Measurements from ENCODE around the gene MICAL3. TPM values are rescaled to one million over a fixed set of nuclear protein-coding genes. Genes with fewer than 3 reads are reported as not detected.
A peak's percentile ranks its signal among the peaks of the same experiment; 100 is the strongest.

Gene MICAL3
- total and polyA plus RNA-seq, 7 donors = 9.6 to 94.2 (median 35.0) TPM

DNA sequence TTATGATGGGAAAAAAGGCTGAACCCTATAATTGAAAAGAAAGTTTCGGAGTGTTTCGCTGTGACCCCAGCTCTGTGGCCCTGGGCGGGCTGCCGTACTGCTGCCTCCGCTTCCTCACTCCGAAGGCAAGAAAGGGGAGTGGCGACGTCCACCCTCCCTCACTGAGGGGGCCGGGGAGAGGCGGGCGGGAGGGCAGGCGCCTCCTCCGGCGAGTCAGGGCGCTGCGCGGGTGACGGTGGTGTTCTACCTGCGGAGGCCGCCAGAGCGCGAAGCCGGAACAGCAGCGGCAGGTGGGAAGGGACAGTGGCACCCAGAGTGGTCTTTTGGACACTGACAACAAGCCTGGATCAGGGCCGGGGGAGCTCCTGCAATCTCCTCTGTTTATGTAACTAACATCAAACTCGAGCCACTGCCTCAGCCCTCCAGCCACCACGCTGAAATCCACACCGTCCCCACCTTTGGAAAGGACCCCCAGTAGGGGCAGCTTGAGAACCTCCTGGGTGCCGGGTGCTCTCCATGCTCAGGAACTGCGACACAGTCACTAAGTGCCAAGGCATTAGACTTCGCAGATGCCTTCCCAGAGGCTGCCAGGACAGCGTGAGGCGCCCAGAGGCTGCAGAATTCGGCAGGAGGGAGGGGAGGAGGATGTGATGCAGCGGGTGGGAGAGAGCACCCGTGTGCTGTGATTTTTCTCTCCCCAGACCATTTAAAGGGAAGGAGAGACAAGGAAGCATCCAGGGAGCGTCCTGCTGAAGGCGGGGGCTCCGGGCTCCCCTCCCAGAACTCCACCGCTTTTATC, 275.6 kb downstream of the MICAL3 start:
- Histone ChIP-seq H3K4me3 (peak overlapping the region in 2 of 4 donors; percentile 24 to 25), H3K27ac (no peak overlapping the region), H3K9me3 (no peaks in the 10 kb centered on the region), H3K4me1 (no peaks in the 10 kb centered on the region), H3K27me3 (no peaks in the 10 kb centered on the region), H3K36me3 (no peaks in the 10 kb centered on the region)
- WGBS, 2 donors = 88 to 94% methylated on average over 40 of the region's 40 CpGs
- DNase-seq = no peak
- intact Hi-C loops (cut with DNase I) = loop anchor here (10.0 kb wide), 1 partner anchor 326 kb away; the partner anchor contains the start of gene PEX26
- no peak for TF ChIP-seq EP300 (IDR thresholded peaks at IDR 0.05)

DNA sequence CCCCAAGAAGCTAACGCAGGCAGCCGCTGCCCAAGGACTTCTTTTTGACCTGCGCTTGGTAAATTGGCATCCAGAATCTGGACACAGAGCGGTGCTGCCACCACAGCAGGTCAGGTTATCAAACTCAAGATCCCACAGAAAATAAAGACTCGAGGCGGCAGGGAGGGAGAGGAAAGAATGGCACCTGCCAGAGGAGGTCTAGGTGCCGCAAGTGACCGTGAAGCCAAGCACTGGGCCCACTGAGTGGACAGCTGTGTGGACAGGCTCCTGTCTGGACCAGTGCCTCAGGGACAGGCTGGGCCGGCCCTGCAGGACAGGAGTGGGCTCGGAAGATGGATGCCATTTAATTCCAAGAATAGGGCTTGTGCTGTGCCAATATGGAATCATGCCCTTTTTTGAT, 277.4 kb downstream of the MICAL3 start:
- H3K36me3 ChIP-seq = no peaks in the 10 kb centered on the region
- H3K4me1 ChIP-seq = peaks cover 0 to 6% (median 4%) of the 10 kb centered on the region in 4 donors
- H3K27ac ChIP-seq = no peak overlapping the region
- no peaks in the 10 kb centered on the region for H3K27me3 ChIP-seq
- TF ChIP-seq EP300 (IDR thresholded peaks at IDR 0.05) (no peak), POLR2AphosphoS5 (IDR thresholded peaks at IDR 0.05) (no peak), POLR2A (IDR thresholded peaks at IDR 0.05) (no peak)
- TF ChIP-seq, protein P1, sequence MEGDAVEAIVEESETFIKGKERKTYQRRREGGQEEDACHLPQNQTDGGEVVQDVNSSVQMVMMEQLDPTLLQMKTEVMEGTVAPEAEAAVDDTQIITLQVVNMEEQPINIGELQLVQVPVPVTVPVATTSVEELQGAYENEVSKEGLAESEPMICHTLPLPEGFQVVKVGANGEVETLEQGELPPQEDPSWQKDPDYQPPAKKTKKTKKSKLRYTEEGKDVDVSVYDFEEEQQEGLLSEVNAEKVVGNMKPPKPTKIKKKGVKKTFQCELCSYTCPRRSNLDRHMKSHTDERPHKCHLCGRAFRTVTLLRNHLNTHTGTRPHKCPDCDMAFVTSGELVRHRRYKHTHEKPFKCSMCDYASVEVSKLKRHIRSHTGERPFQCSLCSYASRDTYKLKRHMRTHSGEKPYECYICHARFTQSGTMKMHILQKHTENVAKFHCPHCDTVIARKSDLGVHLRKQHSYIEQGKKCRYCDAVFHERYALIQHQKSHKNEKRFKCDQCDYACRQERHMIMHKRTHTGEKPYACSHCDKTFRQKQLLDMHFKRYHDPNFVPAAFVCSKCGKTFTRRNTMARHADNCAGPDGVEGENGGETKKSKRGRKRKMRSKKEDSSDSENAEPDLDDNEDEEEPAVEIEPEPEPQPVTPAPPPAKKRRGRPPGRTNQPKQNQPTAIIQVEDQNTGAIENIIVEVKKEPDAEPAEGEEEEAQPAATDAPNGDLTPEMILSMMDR (IDR thresholded peaks at IDR 0.05) = no peak
- intact Hi-C loops (cut with DNase I) = loop anchor here (10.0 kb wide), 1 partner anchor 328 kb away; the partner anchor contains the start of gene PEX26
- H3K9me3 ChIP-seq = no peaks in the 10 kb centered on the region
- WGBS, 2 donors = 95 to 96% methylated on average over 10 of the region's 10 CpGs
- DNase-seq = no peak
- H3K4me3 ChIP-seq = no peak overlapping the region

DNA sequence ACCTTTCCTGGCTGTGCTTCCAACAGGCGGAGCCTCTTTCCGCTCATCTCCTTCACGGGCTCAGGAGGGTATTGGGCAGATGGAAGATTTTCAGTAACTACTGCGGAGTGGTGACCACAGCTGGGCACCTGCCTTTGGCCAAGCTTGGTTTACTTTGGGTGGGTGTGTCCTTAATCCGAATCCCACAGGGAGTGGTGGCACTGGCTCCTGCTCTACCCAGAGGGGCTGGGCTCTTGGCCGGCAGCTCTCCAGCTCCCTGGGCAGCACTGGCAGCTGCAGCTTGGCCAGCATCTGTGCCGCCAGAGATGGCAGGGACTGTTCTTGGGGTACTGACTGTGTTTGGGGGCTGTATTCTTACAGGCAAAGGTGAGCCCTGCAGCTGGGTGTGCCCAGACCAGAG, 279.9 kb downstream of the MICAL3 start:
- TF ChIP-seq POLR2A (IDR thresholded peaks at IDR 0.05) (no peak), POLR2AphosphoS5 (IDR thresholded peaks at IDR 0.05) (no peak), EP300 (IDR thresholded peaks at IDR 0.05) (no peak)
- TF ChIP-seq, protein P1 (IDR thresholded peaks at IDR 0.05) = no peak
- Histone ChIP-seq H3K36me3 (no peaks in the 10 kb centered on the region), H3K27ac (no peak overlapping the region), H3K27me3 (no peaks in the 10 kb centered on the region), H3K9me3 (no peaks in the 10 kb centered on the region), H3K4me1 (peaks cover 0 to 6% (median 4%) of the 10 kb centered on the region in 4 donors), H3K4me3 (no peak overlapping the region)
- intact Hi-C loops (cut with DNase I) = loop anchor here (5.0 to 10.0 kb wide), 2 partner anchors 38 to 330 kb away; partner anchors contain the start of gene PEX26
- no peak for DNase-seq
- 53 to 83% methylated on average over 7 of the region's 7 CpGs for WGBS, 2 donors

DNA sequence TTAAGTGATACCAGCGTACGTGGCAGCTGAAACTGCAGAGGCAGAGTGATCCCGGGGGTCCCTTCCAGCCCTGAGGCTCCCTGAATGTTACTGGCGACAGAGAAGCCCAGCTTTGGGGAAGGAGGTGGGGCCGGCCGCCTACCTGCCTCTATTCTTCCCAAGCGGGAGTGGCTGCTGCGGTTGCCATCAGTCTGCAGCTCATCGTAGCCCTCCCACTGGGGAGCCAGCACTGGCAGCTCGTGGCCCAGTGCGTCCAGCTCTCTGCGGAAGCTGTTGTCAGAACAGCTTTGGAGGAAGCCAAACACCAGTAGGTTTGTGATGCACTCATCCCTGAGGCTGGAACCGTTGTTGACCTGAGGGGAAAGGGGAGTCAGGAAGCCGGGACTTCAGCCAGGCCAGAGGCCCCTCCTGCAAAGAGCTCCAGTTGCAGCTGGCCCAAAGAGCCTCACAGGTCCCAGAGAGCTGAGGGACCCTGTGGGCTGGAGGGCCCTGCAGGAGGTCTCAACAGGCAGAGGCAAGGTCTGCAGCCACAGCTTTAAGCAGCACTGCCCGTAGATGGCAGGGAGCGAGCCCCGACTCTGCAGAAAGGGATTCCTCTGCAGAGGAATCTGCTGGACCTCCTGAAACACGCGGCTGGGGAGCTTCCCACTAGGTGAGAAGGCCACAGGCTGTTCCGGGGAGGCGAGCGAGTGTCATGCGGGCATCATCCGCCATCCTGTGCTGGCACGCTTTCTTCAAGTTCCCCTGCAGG, 280.5 kb downstream of the MICAL3 start:
- no peaks in the 10 kb centered on the region for H3K9me3 ChIP-seq
- H3K4me1 ChIP-seq = peaks cover 0 to 6% (median 4%) of the 10 kb centered on the region in 4 donors
- intact Hi-C loops (cut with DNase I) = loop anchor here (5.0 to 10.0 kb wide), 2 partner anchors 38 to 331 kb away; partner anchors contain the start of gene PEX26
- H3K27ac ChIP-seq = no peak overlapping the region
- H3K4me3 ChIP-seq = no peak overlapping the region
- H3K36me3 ChIP-seq = no peaks in the 10 kb centered on the region
- no peaks in the 10 kb centered on the region for H3K27me3 ChIP-seq
- no peak for DNase-seq
- WGBS, 2 donors = 84 to 87% methylated on average over 25 of the region's 25 CpGs
- TF ChIP-seq POLR2A (IDR thresholded peaks at IDR 0.05) (no peak), EP300 (IDR thresholded peaks at IDR 0.05) (no peak), POLR2AphosphoS5 (IDR thresholded peaks at IDR 0.05) (no peak)
- TF ChIP-seq, protein P1 (IDR thresholded peaks at IDR 0.05) = no peak

DNA sequence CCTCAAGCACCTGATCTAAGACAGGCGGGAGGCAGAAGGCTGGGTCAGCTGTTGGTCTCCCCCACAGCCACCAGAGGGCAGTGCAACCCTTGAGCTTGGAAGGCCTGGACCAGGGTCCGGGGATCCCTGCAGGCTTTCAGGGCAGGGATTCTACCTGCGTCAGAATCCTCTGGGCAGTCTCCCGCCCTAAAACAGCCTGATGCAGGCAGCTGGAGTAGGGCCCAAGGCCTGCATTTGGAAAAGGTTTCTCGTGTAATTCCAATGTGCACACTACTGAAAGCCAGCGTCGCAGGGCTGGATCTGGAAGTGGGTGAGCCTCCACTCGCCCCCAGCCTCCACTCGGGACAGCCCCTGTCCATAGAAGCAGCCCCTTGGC, 281.8 kb downstream of the MICAL3 start:
- no peak overlapping the region for H3K4me3 ChIP-seq
- no peaks in the 10 kb centered on the region for H3K9me3 ChIP-seq
- 52 to 62% methylated on average over 9 of the region's 9 CpGs for WGBS, 2 donors
- DNase-seq = peak; percentile 77
- TF ChIP-seq, protein P1 (IDR thresholded peaks at IDR 0.05) = peak; percentile 19 to 71 (median 50)
- TF ChIP-seq POLR2A (IDR thresholded peaks at IDR 0.05) (no peak), EP300 (IDR thresholded peaks at IDR 0.05) (no peak)
- peaks cover 0 to 6% (median 4%) of the 10 kb centered on the region in 4 donors for H3K4me1 ChIP-seq
- H3K36me3 ChIP-seq = peaks cover 0 to 9% (median 0%) of the 10 kb centered on the region in 4 donors
- intact Hi-C loops (cut with DNase I) = loop anchor here (5.0 to 10.0 kb wide), 2 partner anchors 40 to 332 kb away; partner anchors contain the start of gene PEX26
- no peak overlapping the region for H3K27ac ChIP-seq
- no peaks in the 10 kb centered on the region for H3K27me3 ChIP-seq
